IMR-90 (cell line): ENCODE results near the gene RNGTT.

Experiments
- CTCF ChIP-seq: conservative IDR thresholded peaks from 2 replicates; pipeline ENCODE4 v1.5.1; 2012; ENCODE audit warnings: mild to moderate bottlenecking, low read depth, low read length, improper control_type of control experiment
- ELK1 ChIP-seq: fragments of 150-350 bp; IDR thresholded peaks from 2 replicates; pipeline ENCODE4 v1.6.1; 2016; ENCODE audit warnings: low read depth, mild to moderate bottlenecking, low read length, moderate library complexity, borderline replicate concordance
- MAFK ChIP-seq: IDR thresholded peaks from 2 replicates; pipeline ENCODE4 v1.6.1; 2012; ENCODE audit warnings: low read depth, low read length, improper control_type of control experiment
- SMC3 ChIP-seq: fragments of 150-350 bp; IDR thresholded peaks from 2 replicates; pipeline ENCODE4 v1.6.1; 2016; ENCODE audit warnings: low read depth, mild to moderate bottlenecking, antibody characterized with exemption, low read length, moderate library complexity

- no peak for TF ChIP-seq CTCF
- no peak for TF ChIP-seq SMC3
- TF ChIP-seq MAFK = no peak
- no peak for TF ChIP-seq ELK1
Observed at GRCh38 chr6:88815491-88815890, 147.9 kb downstream of the RNGTT start.
